Measurements from ENCODE around the gene B3GAT3.

- TF ChIP-seq CTCF (IDR thresholded peaks at IDR 0.05 in 2 of 3, conservative IDR thresholded peaks at IDR 0.05 in 1 of 3; ENCODE audit: control insufficient read depth in 2 of 3, extremely low read depth in 1 of 3, insufficient read depth in 1 of 3, low read depth in 3 of 3, low read length in 3 of 3) (no peak), NRF1 (conservative IDR thresholded peaks at IDR 0.05; ENCODE audit: low read depth, low read length) (no peak), REST (IDR thresholded peaks at IDR 0.05; ENCODE audit: low read depth, low read length) (no peak), KLF5 (IDR thresholded peaks at IDR 0.05; ENCODE audit: partially characterized antibody) (no peak), EZH2 (IDR thresholded peaks at IDR 0.05; ENCODE audit: borderline replicate concordance, control insufficient read depth, low read depth, low read length) (no peak)
These were observed 47.3 kb downstream of the B3GAT3 start for GRCh38 chr11:62574363-62575071.
